DMS 273 treated with DMSO at 0.1 percent for 48 hours (cell line): ENCODE measurements around the gene PDE11A.

Experiments used
- DNase-seq: peaks from one replicate; lab custom pipeline; 2025; lab: John Stamatoyannopoulos, UW

The PDE11A gene

DNA sequence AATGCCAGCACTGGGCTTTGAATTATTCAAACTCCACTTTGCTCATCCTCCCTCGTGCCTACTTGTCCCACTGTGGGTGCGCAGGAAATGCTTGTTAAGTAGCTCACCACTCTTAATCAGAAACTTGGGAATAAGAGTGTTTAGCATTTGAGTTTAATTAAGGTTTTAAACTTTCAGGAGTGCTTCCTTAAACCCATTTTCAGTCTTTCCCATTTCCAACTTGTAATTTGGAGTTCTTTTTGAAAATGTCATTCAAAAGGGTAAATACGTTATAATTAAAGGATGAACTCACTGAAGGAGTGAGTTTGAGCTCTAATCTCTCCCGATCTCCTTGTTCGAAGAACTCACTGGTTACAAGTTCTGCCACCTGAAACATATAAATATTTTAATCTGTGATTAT lies 403.4 kb downstream of the PDE11A start:
- no peak for DNase-seq

DNA sequence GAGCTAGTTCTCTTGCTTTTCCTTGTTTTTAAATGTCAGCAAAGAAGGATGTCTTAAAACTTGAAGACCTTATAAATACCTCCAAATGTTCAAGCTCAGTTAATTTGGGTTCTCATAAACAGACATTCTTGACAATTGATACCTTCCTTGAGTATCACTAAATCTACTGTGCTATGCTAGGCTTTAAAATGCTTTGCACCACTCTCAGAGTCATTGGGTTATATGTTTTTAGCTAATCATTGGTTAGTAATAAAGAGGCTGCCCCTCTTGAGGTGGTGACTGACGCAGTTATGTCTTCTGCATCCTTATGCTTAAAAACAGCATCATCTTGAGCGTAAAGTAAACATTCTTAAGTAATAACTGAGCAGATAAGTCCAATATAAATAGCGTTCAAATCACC lies 404.0 kb downstream of the PDE11A start:
- no peak for DNase-seq

DNA sequence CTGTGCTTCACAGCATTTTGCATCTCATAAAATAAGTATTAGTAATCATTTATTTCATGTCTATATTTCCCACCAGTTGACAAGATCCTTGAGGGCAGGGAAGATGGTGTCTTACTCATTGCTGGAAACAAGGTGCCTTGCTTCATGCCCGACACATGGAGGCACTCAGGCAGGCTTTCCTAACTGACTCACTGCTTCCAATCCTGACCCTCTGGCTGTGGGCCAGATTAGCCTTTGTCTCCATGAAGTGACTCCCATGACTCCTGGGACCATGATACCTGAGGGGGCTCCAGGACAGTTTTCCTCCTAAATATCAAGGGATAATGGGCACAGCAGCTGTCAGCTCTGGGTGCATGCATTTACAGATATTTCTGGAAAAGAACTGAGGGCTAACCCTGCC lies 405.0 kb downstream of the PDE11A start:
- no peak for DNase-seq

DNA sequence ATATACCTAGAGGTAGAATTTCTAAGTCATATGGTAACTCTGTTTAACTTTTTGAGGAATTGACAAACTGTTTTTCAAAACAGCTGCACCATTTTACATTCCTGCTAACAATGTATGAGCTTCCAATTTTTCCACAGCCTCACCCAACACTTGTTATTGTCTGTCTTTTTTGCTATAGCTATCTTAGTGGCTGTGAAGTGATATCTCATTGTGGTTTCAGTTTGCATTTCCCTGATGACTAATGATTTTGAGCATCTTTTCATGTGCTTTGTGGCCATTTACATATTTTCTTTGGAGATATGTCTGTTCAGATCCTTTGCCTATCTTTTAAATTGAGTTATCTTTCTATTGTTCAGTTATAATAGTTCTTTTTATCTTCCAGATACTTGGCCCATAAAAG lies 406.2 kb downstream of the PDE11A start:
- DNase-seq, result no peak

DNA sequence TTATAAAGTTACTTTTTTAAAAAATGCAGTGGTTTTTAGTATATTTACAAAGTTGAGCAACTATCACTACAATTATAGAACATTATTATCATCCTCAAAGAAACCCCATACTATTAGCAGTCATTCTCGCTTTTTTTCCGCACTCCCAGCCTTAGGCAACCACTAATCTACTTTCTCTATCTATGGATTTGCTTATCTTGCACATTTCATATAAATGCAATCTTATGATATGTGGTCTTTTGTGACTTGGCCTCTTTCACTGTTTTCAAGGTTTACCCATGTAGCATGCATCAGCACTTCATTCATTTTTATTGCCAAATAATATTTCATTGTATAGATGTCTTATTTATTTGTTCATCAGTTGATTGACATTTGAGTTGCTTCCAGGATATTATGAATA lies 406.6 kb downstream of the PDE11A start:
- DNase-seq, result no peak

DNA sequence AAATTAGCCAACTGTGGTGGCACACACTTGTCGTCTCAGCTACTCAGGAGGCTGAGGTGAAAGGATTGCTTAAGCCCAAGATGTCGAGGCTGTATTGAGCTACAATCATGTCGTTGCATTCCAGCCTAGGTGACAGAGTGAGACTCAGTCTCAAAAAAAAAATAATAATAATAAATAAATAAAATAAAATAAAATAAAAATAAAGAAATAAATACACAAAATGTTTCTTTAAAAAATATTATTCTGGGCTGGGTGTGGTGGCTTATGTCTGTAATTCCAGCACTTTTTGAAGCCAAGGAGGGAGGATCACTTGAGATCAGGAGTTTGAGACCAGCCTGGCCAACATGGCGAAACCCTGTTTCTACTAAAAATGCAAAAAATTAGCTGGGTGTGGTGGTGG lies 407.2 kb downstream of the PDE11A start:
- DNase-seq, result no peak

DNA sequence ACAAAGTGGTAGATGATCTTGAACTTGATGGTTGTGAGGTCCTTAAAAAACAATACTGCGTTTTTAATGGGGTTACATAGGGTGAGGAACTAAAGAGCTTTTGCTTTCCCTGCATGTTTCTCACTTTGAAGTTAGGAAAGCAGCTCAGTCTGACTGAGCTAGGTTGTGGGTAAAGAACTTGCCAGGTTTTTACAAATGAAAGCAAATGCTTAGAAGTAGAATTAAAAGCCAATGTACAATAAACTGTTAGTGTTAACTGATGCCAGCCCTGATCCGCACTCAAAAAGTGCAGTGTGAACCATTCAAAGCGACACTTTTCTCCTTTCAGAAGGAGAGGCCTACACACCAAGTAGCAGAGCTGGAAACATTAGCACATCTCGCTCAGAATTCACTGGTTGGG lies 409.7 kb downstream of the PDE11A start:
- DNase-seq, result no peak

DNA sequence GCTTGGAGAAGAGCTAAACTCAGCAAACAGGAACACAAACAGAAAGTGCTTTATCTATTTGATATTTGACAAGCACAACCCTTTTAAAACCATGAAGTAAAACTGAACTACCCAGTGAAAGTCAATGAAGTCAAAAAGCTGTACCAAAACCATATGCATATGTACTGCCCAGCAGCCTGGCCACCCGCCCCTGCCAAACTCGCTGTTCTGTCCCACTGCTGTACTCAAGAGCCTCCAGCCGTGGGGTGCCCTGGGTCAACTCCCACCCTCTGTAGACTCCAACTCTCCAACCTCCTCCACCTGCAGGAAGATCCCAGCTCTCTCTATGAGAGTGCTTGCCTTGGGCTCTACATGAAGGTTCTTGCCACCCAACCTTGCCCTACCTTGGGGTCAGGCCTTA lies 411.8 kb downstream of the PDE11A start:
- DNase-seq, result no peak

DNA sequence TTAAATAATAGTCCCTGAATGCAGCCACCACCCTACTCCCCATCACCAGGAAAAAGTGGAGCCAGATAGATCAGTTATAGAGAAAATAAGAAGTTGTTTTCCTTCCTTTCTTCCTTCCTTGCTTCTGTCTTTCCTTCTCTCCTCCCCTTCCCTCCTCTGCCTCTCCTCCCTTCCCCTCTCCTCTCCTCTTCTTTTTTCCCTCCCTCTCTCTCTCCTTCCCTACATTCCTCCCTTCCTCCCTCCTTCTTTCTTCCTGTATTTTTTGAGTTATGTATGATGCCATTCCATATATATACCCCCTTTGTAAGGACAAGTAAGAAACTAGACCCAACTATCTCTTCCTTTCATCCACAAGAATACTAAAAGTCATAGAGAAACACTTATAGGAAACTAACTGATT lies 414.3 kb downstream of the PDE11A start:
- DNase-seq, result no peak

DNA sequence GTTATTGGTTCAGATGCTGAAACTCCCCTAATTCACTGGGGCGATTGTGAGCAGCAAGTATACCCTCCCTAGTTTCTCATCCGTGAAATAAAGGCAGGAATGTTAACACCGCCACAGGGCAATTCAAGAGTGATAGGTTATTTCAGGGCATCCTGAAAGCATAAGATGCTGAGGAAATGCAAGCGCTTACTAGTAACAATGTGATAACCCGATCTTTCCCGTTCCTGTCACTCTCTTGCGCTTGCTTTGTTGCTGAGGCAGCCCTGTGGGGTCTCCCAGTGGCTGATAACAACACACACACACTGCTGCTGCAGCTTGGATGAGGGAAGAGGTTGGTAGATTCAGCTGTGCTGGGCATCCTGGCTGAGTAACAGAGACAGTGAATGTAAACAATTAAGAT lies 420.7 kb downstream of the PDE11A start:
- no peak for DNase-seq

DNA sequence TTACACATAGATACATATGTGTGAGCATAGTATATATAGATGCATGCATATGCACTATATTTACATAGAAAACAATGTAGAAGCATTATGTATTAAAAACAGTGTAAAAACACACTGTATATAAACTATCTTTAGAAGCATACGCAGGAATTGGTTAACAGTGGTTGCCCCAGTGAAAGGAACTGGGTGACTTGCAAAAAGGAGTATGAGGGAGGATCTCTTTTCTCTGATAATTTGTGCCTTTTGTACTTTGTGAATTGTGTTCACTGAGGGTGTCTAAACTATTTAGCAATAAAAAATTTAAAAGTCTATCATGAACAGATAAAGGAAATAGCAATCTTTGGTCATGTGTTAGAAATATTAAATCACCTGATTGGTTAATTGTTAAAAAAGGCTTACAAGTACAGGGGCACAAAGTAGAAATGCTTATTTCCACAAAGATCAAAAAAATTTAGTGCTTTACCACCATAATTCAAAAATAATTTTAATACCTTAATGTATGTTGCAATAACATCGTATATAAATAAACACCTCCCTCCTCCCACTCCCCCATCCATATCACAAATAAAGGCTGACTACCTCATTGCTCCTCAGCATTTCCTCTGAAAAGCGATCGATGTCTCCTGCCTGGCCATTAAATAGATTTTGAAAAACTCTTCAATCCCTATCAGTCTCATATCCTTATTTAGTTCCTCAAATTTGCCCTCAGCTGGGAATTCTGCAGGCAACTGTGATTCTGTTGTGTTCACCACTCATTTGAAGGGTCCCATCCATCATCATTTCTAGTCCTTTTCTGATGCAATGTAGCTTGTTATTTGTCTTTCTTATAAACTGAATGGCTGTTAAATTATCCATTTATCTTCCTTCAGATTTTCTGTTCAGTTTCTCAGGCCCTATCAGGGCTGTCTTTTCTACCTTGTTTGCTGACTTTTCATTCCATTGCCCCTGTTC lies 422.7 kb downstream of the PDE11A start:
- DNase-seq, result no peak

DNA sequence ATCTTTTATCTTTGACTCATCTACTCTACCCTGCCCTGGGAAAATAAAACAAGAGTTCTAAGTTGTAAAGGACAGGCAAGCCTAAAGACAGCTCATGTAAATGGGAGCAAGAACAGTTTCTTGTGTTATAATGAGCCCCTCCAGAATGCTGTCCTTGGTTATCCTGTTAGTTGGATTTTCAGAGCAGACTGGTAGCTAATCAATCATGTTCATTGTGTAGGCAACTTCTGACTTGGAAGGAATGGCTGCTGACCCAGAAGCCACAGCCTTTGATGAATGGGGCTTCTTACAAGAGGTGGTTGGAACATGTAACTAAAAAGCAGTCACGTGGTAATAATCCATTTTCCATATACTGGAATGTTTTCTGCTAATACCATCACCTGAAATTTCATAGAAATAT lies 425.8 kb downstream of the PDE11A start:
- no peak for DNase-seq

DNA sequence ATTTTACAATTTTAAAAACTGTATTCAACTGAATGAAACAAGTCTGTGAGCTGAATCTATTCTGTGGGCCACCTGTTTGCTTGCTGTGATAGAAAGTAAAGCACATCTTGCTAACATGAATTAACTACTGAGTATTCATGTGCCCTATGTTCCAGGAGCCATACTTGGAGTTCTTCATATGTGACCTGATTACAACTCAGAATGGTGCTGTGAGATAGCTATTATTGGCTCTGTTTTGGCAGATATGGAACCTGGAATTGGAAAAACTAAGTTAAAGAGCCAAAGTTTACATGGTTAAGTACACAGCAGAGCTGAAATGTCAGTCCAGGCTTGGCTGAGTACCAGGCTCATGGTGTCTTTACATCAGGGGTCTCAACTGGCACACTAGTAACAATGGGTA lies 426.3 kb downstream of the PDE11A start:
- no peak for DNase-seq

DNA sequence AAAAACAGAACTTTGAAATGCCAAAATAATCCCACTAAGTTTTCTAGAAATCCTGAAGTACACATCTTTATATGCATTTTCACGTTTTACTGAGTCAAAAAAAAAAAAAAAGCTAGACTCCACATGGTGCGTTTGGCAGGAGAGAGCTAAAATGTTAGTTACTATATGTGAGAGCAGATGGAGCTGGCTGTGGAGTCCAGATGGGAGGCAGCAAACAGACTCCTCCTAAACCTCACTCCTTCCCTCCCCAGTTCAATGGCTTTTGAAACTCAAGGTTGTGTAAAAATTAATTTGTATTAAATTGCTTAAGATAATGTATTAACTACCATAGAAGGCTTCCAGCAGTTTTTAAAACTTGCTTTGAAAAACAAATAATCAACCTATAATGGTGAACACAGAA lies 431.2 kb downstream of the PDE11A start:
- DNase-seq, result peak; percentile 91

DNA sequence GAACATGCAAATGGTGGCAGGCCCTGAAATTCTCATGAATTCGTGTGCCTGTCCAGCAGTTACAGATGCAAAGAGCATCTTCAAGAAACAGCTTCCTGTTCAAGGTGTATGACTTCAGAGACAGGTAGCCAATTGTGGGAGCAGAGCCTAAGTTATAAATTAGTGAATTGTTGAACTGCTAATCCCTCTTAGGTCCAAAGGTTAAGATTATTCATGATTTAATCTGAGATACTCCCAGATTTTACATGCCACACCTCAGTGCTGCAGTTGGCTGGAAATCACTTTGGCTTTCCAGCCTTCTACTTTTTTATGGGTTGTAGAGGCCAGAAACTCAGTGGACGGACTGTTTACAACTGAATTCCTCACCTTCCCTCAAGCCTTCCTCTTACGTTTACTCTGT lies 432.2 kb downstream of the PDE11A start:
- no peak for DNase-seq

DNA sequence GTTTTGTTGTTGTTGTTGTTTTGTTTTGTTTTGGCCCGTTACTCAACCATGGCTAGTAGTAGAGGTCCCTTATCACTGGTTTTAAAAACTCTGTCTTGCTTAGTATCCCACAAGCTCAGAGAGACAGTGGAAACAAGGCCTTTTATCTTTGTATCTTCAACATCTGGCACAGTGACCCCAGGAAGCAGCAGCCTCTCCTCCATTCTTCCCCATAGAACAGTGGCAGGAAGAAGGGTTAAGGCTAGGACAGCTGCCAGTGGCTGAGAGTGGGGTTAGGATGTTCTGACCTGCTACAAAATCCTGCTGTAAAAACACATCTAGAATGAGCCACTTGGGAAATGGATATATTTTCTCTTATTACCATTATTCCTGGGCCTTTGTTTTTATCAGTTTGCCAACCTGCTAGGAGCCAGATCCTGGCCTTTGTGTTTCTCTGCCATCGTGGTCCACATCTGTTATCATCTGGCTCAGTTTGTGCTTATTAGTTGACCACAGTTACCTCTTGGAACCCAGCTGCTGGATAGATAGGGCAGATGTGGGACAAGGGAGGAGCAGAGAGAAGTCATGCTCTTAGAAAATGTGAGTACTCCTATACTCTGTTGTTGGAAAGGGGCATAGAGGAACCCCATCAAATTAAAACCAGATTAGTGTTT lies 433.2 kb downstream of the PDE11A start:
- DNase-seq, result no peak

DNA sequence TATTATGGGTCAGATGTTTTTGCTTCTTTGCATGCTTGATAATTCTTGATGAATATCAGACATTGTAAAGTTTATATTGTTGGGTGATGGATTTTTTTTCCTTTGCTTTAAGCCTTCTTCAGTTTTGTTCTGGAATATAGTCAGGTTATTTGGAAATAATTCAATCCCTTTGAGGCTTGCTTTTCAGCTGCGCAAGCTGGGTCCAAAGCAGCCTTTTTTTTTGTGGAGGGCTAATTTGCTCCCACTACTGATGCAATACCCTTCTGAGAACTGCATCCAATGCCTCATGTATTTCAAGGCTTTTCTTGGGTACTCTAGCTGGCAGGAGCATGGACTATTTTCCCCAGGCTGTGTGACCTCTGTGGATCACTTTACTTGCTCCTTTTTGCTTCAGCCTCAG lies 434.1 kb downstream of the PDE11A start:
- DNase-seq, result no peak

DNA sequence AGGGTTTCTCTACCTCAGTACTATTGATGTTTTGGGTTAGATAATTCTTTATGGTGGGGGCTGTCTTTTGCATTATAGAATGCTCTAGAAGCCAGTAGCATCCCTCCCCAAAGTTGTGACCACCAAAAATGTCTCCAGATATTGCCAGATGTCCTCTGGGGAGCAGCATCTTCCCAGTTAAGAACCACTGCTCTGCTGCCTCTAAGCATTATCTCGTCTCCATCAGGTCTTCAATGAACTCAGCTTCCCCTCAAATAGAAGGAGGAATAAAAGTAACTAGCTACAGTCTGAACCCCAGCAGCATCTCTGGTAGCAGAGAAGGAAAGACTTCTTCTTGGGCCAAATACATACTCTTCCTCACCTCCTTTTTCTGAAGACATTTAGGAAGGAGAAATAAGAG lies 435.9 kb downstream of the PDE11A start:
- DNase-seq, result no peak

DNA sequence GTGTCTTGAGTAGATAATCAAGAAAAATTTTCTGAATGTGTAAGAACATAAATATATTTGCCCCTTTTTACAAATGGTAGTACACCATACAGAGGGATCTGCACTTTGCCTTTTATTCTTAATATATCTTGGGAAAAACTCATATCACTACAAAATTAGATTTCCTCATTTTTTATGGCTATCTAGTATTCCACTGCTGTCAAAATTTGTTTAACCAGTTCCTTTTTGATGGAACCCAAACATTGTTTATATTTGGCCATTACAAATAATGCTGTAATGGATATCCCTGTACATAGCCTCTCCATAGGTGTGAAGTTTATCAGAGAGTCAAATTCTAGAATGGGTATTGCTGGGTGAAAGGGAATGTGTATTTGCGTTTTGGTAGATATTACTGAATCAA lies 436.9 kb downstream of the PDE11A start:
- DNase-seq, result no peak

DNA sequence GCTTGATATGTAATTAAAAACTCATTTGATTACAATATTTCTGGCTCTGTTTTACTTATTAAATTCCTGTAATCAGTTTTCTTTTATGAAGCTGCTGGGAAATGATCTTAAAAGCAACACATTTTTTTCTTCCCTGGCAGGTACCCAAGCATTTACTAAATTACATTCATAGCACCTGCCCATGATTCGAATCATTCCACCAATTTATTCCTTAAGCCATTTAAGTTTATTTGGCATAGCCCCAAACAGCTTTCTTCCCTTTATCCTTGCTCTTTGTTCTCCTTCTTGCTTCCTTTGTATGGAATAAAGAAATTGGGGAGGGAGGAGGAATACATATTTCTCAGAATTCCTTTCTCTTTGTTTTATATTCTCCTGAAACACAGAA lies 438.7 kb downstream of the PDE11A start:
- DNase-seq, result no peak

DNA sequence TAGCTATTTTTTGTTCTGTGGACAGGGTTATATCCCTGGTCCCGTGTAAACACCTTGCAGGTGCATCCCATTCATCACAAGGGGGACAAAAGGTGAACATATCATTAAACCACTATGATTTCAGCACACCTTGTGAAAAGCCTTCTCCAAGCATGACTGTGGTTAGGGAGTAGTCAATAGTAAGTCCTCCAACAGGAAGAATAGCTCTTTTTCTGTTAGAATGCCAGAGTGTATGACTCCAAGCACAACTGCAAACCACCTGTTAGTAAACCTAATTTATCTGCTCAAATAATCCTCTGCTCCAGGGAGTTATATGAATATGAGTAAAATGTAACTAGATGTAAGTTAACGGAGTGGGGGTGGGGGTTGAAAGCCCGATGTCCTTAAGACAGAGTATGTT lies 439.5 kb downstream of the PDE11A start:
- DNase-seq, result no peak

DNA sequence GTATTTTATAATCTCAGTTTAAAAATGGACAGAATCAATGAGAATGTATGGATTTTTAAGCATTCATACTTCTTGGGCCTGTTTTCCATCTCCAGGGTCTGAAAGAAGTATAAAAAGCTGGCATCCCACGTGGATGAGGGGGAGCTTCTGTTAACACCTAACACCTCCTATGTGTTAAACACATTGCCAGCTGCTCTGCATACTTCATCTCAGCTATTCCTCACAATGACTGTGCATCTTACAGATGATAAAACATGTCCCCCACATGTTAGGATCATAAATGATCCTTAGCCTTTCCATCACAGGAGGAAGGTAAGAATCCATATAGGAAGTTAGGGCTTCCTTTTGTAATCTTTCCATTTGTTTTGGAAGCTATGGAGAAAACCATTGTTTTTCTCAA lies 440.9 kb downstream of the PDE11A start:
- DNase-seq, result no peak

DNA sequence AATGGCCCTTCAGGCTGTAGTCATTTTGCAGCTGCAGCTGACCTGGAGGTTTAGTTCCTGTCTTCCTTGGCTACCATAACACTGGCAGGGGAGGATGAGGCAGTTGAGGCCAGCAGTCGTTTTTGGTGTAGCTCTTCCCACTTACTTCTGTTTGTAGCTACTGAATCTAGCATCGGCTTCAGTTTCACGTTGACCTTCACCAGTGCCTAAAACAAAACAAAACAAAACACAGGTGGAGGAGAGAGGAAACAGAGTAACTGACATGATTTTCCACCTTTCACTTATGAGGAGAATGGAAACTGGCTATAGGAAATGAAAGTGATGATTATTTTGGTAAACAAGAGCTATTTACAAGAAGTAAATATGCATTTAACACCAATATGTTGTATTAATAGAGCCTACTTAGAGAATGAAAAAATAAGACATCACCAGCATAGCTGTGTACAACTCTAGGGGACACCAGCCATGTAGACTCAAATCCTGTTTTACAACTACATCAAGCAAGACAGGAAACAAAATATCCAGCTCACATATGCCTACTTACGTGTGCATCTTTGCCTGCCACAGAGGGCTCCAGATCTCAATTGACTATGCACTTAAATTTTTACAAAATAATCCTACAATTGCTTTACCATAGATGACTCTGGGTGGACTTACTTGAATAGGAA lies 443.1 kb downstream of the PDE11A start:
- DNase-seq, result no peak
